ENCODE measurements around the gene FEN1.

Gene FEN1

GRCh38 chr11:61749591-61750217 lies 43.0 kb upstream of the FEN1 start:
- no peaks in the 10 kb centered on the region for H3K9me3 ChIP-seq (ENCODE audit: control insufficient read depth in 2 of 2, low read length in 2 of 2)
- no peaks in the 10 kb centered on the region for H3K36me3 ChIP-seq (ENCODE audit: control insufficient read depth in 2 of 2, insufficient read depth in 2 of 2, low read length in 2 of 2)
- H3K4me3 ChIP-seq (ENCODE audit: low read length in 2 of 2): no peak overlapping the region
- peaks cover 17 to 19% of the 10 kb centered on the region in 2 donors for H3K4me1 ChIP-seq (ENCODE audit: control insufficient read depth in 2 of 2, insufficient read depth in 2 of 2, low read length in 2 of 2)
- H3K27me3 ChIP-seq (ENCODE audit: control insufficient read depth in 2 of 2, insufficient read depth in 2 of 2, low read length in 2 of 2): peaks cover 0 to 5% of the 10 kb centered on the region in 2 donors
- no peak overlapping the region for H3K27ac ChIP-seq (ENCODE audit: low read depth in 2 of 2, low read length in 2 of 2)
- H3K9ac ChIP-seq (ENCODE audit: low read depth in 1 of 2, low read length in 2 of 2): no peak overlapping the region

GRCh38 chr11:61750631-61751273 lies 42.0 kb upstream of the FEN1 start:
- Histone ChIP-seq H3K27ac (ENCODE audit: low read depth in 2 of 2, low read length in 2 of 2) (no peak overlapping the region), H3K9ac (ENCODE audit: low read depth in 1 of 2, low read length in 2 of 2) (no peak overlapping the region)

GRCh38 chr11:61751384-61751783 lies 41.3 kb upstream of the FEN1 start:
- H3K4me1 ChIP-seq (ENCODE audit: control insufficient read depth in 2 of 2, insufficient read depth in 2 of 2, low read length in 2 of 2): peaks cover 25% of the 10 kb centered on the region in 2 donors
- H3K36me3 ChIP-seq (ENCODE audit: control insufficient read depth in 2 of 2, insufficient read depth in 2 of 2, low read length in 2 of 2): no peaks in the 10 kb centered on the region
- H3K27me3 ChIP-seq (ENCODE audit: control insufficient read depth in 2 of 2, insufficient read depth in 2 of 2, low read length in 2 of 2): peaks cover 0 to 5% of the 10 kb centered on the region in 2 donors
- H3K4me3 ChIP-seq (ENCODE audit: low read length in 2 of 2): no peak overlapping the region
- no peak overlapping the region for H3K27ac ChIP-seq (ENCODE audit: low read depth in 2 of 2, low read length in 2 of 2)
- no peak overlapping the region for H3K9ac ChIP-seq (ENCODE audit: low read depth in 1 of 2, low read length in 2 of 2)
- H3K9me3 ChIP-seq (ENCODE audit: control insufficient read depth in 2 of 2, low read length in 2 of 2): no peaks in the 10 kb centered on the region

More at GRCh38 chr11:61750631-61751273, 42.0 kb upstream of the FEN1 start:
- peaks cover 19% of the 10 kb centered on the region in 2 donors for H3K4me1 ChIP-seq (ENCODE audit: control insufficient read depth in 2 of 2, insufficient read depth in 2 of 2, low read length in 2 of 2)
- H3K27me3 ChIP-seq (ENCODE audit: control insufficient read depth in 2 of 2, insufficient read depth in 2 of 2, low read length in 2 of 2): peaks cover 0 to 5% of the 10 kb centered on the region in 2 donors
- no peaks in the 10 kb centered on the region for H3K36me3 ChIP-seq (ENCODE audit: control insufficient read depth in 2 of 2, insufficient read depth in 2 of 2, low read length in 2 of 2)
- no peaks in the 10 kb centered on the region for H3K9me3 ChIP-seq (ENCODE audit: control insufficient read depth in 2 of 2, low read length in 2 of 2)
- no peak overlapping the region for H3K4me3 ChIP-seq (ENCODE audit: low read length in 2 of 2)

GRCh38 chr11:61752117-61752924 lies 40.4 kb upstream of the FEN1 start, which contains the start of gene MYRF:
MYRF (plus strand) TSS chr11:61752636; CDS start chr11:61752745, 109 bp downstream.
- Histone ChIP-seq H3K27ac (ENCODE audit: low read depth in 2 of 2, low read length in 2 of 2) (no peak within 1 kb of the TSS), H3K4me1 (ENCODE audit: control insufficient read depth in 2 of 2, insufficient read depth in 2 of 2, low read length in 2 of 2) (peaks cover 32 to 33% of the 10 kb centered on the region in 2 donors), H3K9ac (ENCODE audit: low read depth in 1 of 2, low read length in 2 of 2) (peak within 1 kb of the TSS; percentile 52 to 78), H3K36me3 (ENCODE audit: control insufficient read depth in 2 of 2, insufficient read depth in 2 of 2, low read length in 2 of 2) (no peaks in the 10 kb centered on the region), H3K4me3 (ENCODE audit: low read length in 2 of 2) (peak within 1 kb of the TSS; percentile 63 to 66), H3K9me3 (ENCODE audit: control insufficient read depth in 2 of 2, low read length in 2 of 2) (no peaks in the 10 kb centered on the region), H3K27me3 (ENCODE audit: control insufficient read depth in 2 of 2, insufficient read depth in 2 of 2, low read length in 2 of 2) (peaks cover 0 to 5% of the 10 kb centered on the region in 2 donors)

GRCh38 chr11:61752925-61753521 lies 39.7 kb upstream of the FEN1 start:
- peak overlapping the region; percentile 52 to 78 for H3K9ac ChIP-seq (ENCODE audit: low read depth in 1 of 2, low read length in 2 of 2)
- H3K36me3 ChIP-seq (ENCODE audit: control insufficient read depth in 2 of 2, insufficient read depth in 2 of 2, low read length in 2 of 2): no peaks in the 10 kb centered on the region
- peaks cover 0 to 5% of the 10 kb centered on the region in 2 donors for H3K27me3 ChIP-seq (ENCODE audit: control insufficient read depth in 2 of 2, insufficient read depth in 2 of 2, low read length in 2 of 2)
- H3K4me1 ChIP-seq (ENCODE audit: control insufficient read depth in 2 of 2, insufficient read depth in 2 of 2, low read length in 2 of 2): peaks cover 31 to 32% of the 10 kb centered on the region in 2 donors
- H3K27ac ChIP-seq (ENCODE audit: low read depth in 2 of 2, low read length in 2 of 2): no peak overlapping the region
- no peaks in the 10 kb centered on the region for H3K9me3 ChIP-seq (ENCODE audit: control insufficient read depth in 2 of 2, low read length in 2 of 2)
- H3K4me3 ChIP-seq (ENCODE audit: low read length in 2 of 2): peak overlapping the region; percentile 63 to 66

- peak overlapping the region in 1 of 2 donors; percentile 66 for H3K4me3 ChIP-seq (ENCODE audit: low read length in 2 of 2)
- peaks cover 0 to 5% of the 10 kb centered on the region in 2 donors for H3K27me3 ChIP-seq (ENCODE audit: control insufficient read depth in 2 of 2, insufficient read depth in 2 of 2, low read length in 2 of 2)
- peaks cover 30 to 31% of the 10 kb centered on the region in 2 donors for H3K4me1 ChIP-seq (ENCODE audit: control insufficient read depth in 2 of 2, insufficient read depth in 2 of 2, low read length in 2 of 2)
- H3K9ac ChIP-seq (ENCODE audit: low read depth in 1 of 2, low read length in 2 of 2): peak overlapping the region in 1 of 2 donors; percentile 78
- H3K27ac ChIP-seq (ENCODE audit: low read depth in 2 of 2, low read length in 2 of 2): no peak overlapping the region
- no peaks in the 10 kb centered on the region for H3K36me3 ChIP-seq (ENCODE audit: control insufficient read depth in 2 of 2, insufficient read depth in 2 of 2, low read length in 2 of 2)
- no peaks in the 10 kb centered on the region for H3K9me3 ChIP-seq (ENCODE audit: control insufficient read depth in 2 of 2, low read length in 2 of 2)
These were observed 39.0 kb upstream of the FEN1 start for GRCh38 chr11:61753672-61754071.

- H3K9me3 ChIP-seq (ENCODE audit: control insufficient read depth in 2 of 2, low read length in 2 of 2): no peaks in the 10 kb centered on the region
- no peak overlapping the region for H3K27ac ChIP-seq (ENCODE audit: low read depth in 2 of 2, low read length in 2 of 2)
- H3K36me3 ChIP-seq (ENCODE audit: control insufficient read depth in 2 of 2, insufficient read depth in 2 of 2, low read length in 2 of 2): no peaks in the 10 kb centered on the region
- peaks cover 30 to 31% of the 10 kb centered on the region in 2 donors for H3K4me1 ChIP-seq (ENCODE audit: control insufficient read depth in 2 of 2, insufficient read depth in 2 of 2, low read length in 2 of 2)
- peaks cover 0 to 5% of the 10 kb centered on the region in 2 donors for H3K27me3 ChIP-seq (ENCODE audit: control insufficient read depth in 2 of 2, insufficient read depth in 2 of 2, low read length in 2 of 2)
- H3K9ac ChIP-seq (ENCODE audit: low read depth in 1 of 2, low read length in 2 of 2): no peak overlapping the region
- H3K4me3 ChIP-seq (ENCODE audit: low read length in 2 of 2): no peak overlapping the region
These were observed 37.9 kb upstream of the FEN1 start for GRCh38 chr11:61754534-61755482.

GRCh38 chr11:61756147-61756451 lies 36.6 kb upstream of the FEN1 start:
- H3K4me1 ChIP-seq (ENCODE audit: control insufficient read depth in 2 of 2, insufficient read depth in 2 of 2, low read length in 2 of 2): peaks cover 30 to 31% of the 10 kb centered on the region in 2 donors
- H3K27me3 ChIP-seq (ENCODE audit: control insufficient read depth in 2 of 2, insufficient read depth in 2 of 2, low read length in 2 of 2): peaks cover 0 to 5% of the 10 kb centered on the region in 2 donors
- H3K27ac ChIP-seq (ENCODE audit: low read depth in 2 of 2, low read length in 2 of 2): peak overlapping the region; percentile 51 to 80
- peak overlapping the region in 1 of 2 donors; percentile 53 for H3K9ac ChIP-seq (ENCODE audit: low read depth in 1 of 2, low read length in 2 of 2)
- H3K9me3 ChIP-seq (ENCODE audit: control insufficient read depth in 2 of 2, low read length in 2 of 2): no peaks in the 10 kb centered on the region
- no peak overlapping the region for H3K4me3 ChIP-seq (ENCODE audit: low read length in 2 of 2)
- no peaks in the 10 kb centered on the region for H3K36me3 ChIP-seq (ENCODE audit: control insufficient read depth in 2 of 2, insufficient read depth in 2 of 2, low read length in 2 of 2)

Data from mucosa of rectum (tissue), 2 donors.